Stimulated activated CD4-positive, alpha-beta T cell treated with anti-CD3 and anti-CD28 coated beads, Interleukin-12 subunit alpha, Interleukin-12 subunit beta, amount 100 ng/mL, for 4 hours (primary cell): ENCODE data around the gene ELOVL2.
A peak's percentile ranks its signal among the peaks of the same experiment; 100 is the strongest.

Experiments used
- DNase-seq: peaks from one replicate; pipeline ENCODE4 v3.0.0-alpha.2; 2020

The ELOVL2 gene

DNA sequence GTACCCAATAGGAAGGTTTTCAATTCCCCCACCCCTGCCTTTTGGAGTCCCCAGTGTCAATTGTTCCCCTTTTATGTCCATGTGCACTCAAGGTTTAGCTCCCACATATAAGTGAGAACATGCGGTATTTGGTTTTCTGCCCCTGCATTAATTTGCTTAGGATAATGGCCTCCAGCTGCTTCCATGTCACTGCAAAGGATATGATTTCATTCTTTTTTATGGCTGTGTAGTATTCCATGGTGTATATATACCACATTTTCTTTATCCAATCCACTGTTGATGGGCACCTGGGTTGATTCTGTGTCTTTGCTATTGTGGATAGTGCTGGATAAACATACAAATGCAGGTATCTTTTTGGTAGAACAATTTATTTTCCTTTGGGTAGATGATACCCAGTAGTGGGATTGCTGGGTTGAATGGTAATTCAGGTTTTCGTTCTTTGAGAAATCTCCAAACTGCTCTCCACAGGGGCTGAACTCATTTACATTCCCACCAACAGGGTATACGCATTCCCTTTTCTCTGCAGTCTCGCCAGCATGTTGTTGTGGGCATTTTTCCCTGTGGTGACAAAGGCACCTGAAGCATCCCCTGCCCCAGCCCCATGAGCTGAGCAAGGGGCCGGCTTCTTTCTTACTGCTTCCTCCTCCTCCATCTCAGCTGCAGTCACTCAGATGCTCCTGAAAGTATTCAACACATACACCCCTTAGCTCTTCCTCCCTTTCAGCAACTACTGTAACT lies 66.7 kb downstream of the ELOVL2 start:
- DNase-seq: no peak

- DNase-seq: no peak
These were observed 67.5 kb downstream of the ELOVL2 start for GRCh38 chr6:10976571-10976970.

- DNase-seq: no peak
These were observed 71.9 kb downstream of the ELOVL2 start for GRCh38 chr6:10972196-10972595.

GRCh38 chr6:10970731-10971130 lies 73.4 kb downstream of the ELOVL2 start:
- no peak for DNase-seq

GRCh38 chr6:10968776-10969175 lies 75.3 kb downstream of the ELOVL2 start:
- no peak for DNase-seq

- DNase-seq: no peak
These were observed 79.4 kb downstream of the ELOVL2 start for GRCh38 chr6:10964684-10965083.

DNA sequence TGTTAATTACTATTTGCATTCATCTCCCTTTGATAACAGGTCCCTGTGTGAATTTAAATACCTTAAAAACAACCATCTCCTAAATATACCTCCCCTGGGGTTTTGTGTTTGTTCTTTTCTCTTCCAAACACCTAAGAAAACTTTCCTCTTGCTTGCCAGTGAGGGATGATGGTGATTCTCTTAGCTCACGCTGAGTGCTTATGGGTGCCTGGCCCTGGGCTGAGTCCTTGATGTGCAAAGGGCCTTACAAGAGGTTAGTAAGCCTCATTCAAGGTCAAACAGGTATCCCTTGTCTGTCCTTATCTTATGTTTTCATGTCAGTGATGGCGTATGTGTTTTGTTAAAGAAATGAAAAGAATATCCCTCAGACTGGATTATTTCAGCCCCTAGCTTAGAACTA lies 81.0 kb downstream of the ELOVL2 start:
- no peak for DNase-seq

DNA sequence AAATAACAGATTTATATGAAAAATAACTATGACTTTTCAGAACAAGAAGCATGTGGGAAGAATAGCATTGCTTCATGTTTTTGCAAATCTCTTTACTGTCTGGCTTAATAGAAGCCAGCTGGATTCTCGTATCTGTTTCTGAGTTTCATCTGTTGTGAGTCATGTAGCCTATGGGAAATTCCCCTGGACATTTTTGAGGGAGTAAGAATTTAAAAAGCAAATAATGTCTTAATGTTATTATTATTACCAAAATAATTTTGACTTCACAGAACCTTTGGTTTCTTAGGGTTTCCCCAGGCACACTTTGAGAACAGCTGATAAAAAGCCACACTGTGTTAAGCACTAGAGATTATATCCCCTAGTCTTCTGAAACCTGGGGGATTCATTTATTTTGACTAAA lies 81.4 kb downstream of the ELOVL2 start:
- DNase-seq: no peak

DNA sequence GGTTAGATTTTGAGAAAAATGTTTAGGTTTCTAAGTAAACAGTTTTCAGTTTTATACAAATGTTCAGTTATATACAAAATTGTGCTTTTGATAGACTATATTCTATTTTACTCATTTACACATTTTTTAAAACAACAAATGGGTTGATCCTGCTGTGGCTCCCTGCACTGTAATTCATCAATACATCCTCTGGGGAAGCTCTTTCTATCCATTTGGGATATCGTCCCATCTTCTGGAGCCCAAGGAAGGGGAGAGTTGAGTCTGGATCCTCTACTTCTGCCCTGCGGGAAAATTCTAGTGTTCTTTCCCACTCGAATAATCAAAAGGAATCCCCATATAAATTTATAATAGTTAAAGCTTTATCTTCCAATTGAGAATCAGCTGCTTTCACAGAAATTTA lies 82.3 kb downstream of the ELOVL2 start:
- DNase-seq: no peak

DNA sequence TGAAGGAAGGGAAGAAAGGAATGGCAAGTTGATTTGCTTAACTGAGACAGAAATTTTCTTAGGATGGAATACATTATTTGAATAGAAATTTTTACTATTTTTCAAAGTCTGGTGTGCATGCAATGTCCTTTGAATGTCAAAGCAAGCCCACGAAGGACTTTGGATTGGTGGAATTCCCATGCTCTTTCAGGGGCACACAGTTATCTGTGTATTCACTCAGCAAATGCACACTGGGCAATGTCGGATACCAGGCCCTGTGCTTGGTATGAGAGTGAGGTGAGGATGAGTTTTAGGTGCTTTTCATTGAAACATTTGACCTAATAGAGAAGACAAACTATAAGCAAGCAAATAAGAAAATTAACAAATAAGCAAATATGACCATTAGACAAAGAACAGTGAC lies 83.9 kb downstream of the ELOVL2 start:
- DNase-seq: no peak

- no peak for DNase-seq
These were observed 86.7 kb downstream of the ELOVL2 start for GRCh38 chr6:10957414-10957886.

- no peak for DNase-seq
These were observed 87.3 kb downstream of the ELOVL2 start for GRCh38 chr6:10956776-10957175.

GRCh38 chr6:10954590-10955010 lies 89.5 kb downstream of the ELOVL2 start:
- peak; percentile 64 for DNase-seq

DNA sequence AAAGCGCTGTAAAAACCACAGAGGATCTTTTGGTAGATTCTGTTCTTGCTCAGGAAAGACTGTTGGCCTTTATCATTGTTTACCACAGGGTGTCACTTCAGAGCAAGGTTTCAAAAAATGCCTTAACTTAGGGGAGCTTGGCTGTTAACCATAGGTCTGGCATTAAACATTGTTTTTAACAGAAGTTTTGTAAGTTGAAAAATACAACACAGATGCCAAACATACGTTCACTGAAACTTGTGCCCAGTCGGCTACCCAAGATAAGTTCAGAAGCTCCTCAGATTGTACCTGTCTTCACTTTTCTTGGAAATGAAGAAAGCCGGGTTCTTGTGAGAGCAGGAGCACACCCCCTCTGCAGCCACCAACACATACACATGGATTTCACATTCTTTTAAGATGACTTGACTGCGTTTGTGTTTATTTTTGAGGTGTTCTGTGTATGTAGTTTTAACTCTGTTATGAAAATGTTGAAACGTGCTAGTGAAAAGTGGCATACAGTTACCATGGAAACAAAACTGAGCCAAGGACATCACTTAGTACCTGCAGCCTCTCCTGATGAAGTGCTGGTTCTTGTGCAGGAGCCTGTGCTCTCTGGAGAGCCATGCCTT lies 92.3 kb downstream of the ELOVL2 start:
- no peak for DNase-seq

- no peak for DNase-seq
These were observed 94.3 kb downstream of the ELOVL2 start for GRCh38 chr6:10949579-10950490.

- no peak for DNase-seq
These were observed 96.1 kb downstream of the ELOVL2 start for GRCh38 chr6:10947966-10948365.

DNA sequence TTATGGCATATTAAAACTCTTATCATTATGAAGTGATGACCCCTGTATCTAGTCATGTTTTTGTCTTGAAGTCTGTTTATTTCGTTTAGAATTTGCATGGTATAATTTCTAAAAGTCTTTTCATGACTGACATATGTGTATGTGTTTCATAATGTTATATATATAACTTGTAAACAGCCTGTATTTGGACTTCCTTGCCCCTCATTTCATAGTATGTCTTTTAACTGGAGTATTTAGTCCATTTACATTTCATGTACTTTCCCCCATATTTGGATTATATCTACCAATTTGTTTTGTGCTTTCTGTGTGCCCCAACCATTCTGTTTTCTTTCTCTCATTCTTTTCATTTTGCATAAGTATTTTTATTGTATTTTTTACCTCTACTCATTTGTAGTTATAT lies 98.3 kb downstream of the ELOVL2 start:
- DNase-seq: no peak

DNA sequence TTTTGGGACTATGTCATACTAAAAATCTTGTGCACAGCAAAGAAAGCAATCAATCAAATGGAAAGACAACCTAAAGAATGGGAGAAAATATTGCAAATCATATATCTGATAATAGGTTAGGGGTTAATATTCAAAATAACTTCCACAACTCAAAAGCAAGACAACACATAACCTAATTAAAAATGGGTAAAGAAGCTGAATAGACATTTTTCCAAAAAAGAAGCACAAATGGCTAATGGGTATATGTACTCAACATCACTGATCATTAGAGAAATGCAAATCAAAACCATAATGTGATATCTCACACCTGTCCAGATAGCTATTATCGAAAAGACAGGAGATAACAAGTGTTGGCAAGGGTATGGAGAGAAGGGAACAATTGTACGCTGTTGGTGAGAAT lies 104.3 kb downstream of the ELOVL2 start:
- DNase-seq: no peak

- no peak for DNase-seq
These were observed 111.0 kb downstream of the ELOVL2 start for GRCh38 chr6:10933126-10933525.
